HCT116 (cell line): ENCODE data around the gene C19orf44. TPM values are rescaled to one million over a fixed set of nuclear protein-coding genes. Genes with fewer than 3 reads are reported as not detected.
A peak's percentile ranks its signal among the peaks of the same experiment; 100 is the strongest.
"Not testable (repeated sequence)": the region's sequence is repeated elsewhere in the genome, so short reads cannot be mapped to it uniquely, and the experiment has no call there.

Experiments
- ATAC-seq: fragments of 200-7000 bp; cut with Tn5 transposase; 2 replicates; pipeline ENCODE4 v1.9.1; 2020; ENCODE audit warnings: mild to moderate bottlenecking, moderate library complexity
- BruUV-seq: library from RNA; stranded (reverse); fragments of 400-500 nt; replicated peaks from 2 replicates; lab custom pipeline; 2021; lab: Mats Ljungman, UMichigan
- CTCF ChIA-PET: fragments of 300-600 bp; sonication (Branson Sonifier 250); formaldehyde crosslinking; loops from one replicate; lab custom pipeline; 2021; ENCODE audit warnings: antibody characterized with exemption; lab: Charles Lee
- POLR2A ChIA-PET: fragments of 300-600, 350-600 bp; sonication (Branson Sonifier 250); formaldehyde crosslinking; loops from one replicate; lab custom pipeline; 2021; ENCODE audit warnings: antibody characterized with exemption; lab: Charles Lee
- RAD21 ChIA-PET, 2 experiments: fragments of 300-600 bp; sonication (Branson Sonifier 250); formaldehyde crosslinking; loops; one replicate each; lab custom pipeline; 2023; ENCODE audit warnings: low total read pairs in 2 of 2; ENCODE audit not compliant: uncharacterized antibody in 2 of 2, unreplicated experiment in 2 of 2, low non-redundant PET in 1 of 2; lab: Charles Lee
- DNase-seq: peaks from one replicate; pipeline ENCODE4 v3.0.0-alpha.2; 2010; ENCODE audit warnings: low read depth, low spot score
- H2AFZ ChIP-seq: fragments of 200-600 bp; shearing (Covaris generic), sonication (generic); 2 replicates; pipeline ENCODE4 v1.6.1; 2017; ENCODE audit warnings: low read depth, mixed run types, mixed read lengths, antibody characterized with exemption, low read length; ENCODE audit not compliant: poor library complexity, severe bottlenecking
- H3K27ac ChIP-seq: 2 replicates; pipeline ENCODE4 v1.5.1; 2012; ENCODE audit warnings: low read depth, low read length
- H3K27me3 ChIP-seq: fragments of 200-600 bp; sonication (generic); 2 replicates; pipeline ENCODE4 v1.6.1; 2016; ENCODE audit warnings: mixed run types, low read length, mixed read lengths; ENCODE audit not compliant: insufficient read depth
- H3K36me3 ChIP-seq, 2 experiments: fragments of 200-500 bp in 1 of 2; fragments of 200-600 bp in 1 of 2; sonication (Bioruptor generic) in 1 of 2; sonication (generic) in 1 of 2; 2 replicates each; pipeline versions ENCODE4 v1.5.1 to v1.6.1; 2014 to 2016; ENCODE audit warnings: low read length in 2 of 2, inconsistent platforms in 1 of 2, mixed read lengths in 1 of 2, mixed run types in 1 of 2; ENCODE audit not compliant: insufficient read depth in 2 of 2, control insufficient read depth in 1 of 2
- H3K4me1 ChIP-seq, 2 experiments: fragments of 200-600 bp in 1 of 2; sonication (generic) in 1 of 2; 2 replicates each; pipeline versions ENCODE4 v1.5.1 to v1.6.1; 2012 to 2017; ENCODE audit warnings: low read length in 2 of 2, inconsistent platforms in 1 of 2, mild to moderate bottlenecking in 1 of 2, mixed read lengths in 1 of 2, mixed run types in 1 of 2, moderate library complexity in 1 of 2; ENCODE audit not compliant: insufficient read depth in 2 of 2, control insufficient read depth in 1 of 2
- H3K4me2 ChIP-seq: fragments of 200-600 bp; sonication (generic); 2 replicates; pipeline ENCODE4 v1.6.1; 2017; ENCODE audit warnings: mixed run types, low read length, mixed read lengths
- H3K4me3 ChIP-seq, 2 experiments: fragments of 200-600 bp in 1 of 2; sonication (generic) in 1 of 2; replicated peaks in 1 of 2; 2 replicates each; pipeline ENCODE4 v1.5.1; 2011 to 2016; ENCODE audit warnings: low read length in 2 of 2, control low read depth in 1 of 2, low read depth in 1 of 2, mild to moderate bottlenecking in 1 of 2, mixed read lengths in 1 of 2, mixed run types in 1 of 2
- H3K79me2 ChIP-seq: fragments of 200-600 bp; sonication (generic); 2 replicates; pipeline ENCODE4 v1.6.1; 2017; ENCODE audit warnings: mild to moderate bottlenecking, mixed run types, low read length, moderate library complexity, mixed read lengths; ENCODE audit not compliant: insufficient read depth
- H3K9ac ChIP-seq: fragments of 200-600 bp; sonication (generic); 2 replicates; pipeline ENCODE4 v1.6.1; 2016; ENCODE audit warnings: low read length, mixed read lengths
- H3K9me2 ChIP-seq: fragments of 200-600 bp; sonication (generic), shearing (Covaris generic); 2 replicates; pipeline ENCODE4 v1.6.1; 2017; ENCODE audit warnings: mixed run types, mild to moderate bottlenecking, moderate library complexity; ENCODE audit not compliant: insufficient read depth
- H3K9me3 ChIP-seq, 2 experiments: fragments of 200-500 bp in 1 of 2; fragments of 200-600 bp in 1 of 2; sonication (Bioruptor generic) in 1 of 2; sonication (generic) in 1 of 2; 2 replicates each; pipeline ENCODE4 v1.6.1; 2014 to 2017; ENCODE audit warnings: low read length in 2 of 2, mixed read lengths in 2 of 2, inconsistent platforms in 1 of 2, low read depth in 1 of 2, mild to moderate bottlenecking in 1 of 2, mixed run types in 1 of 2, moderate library complexity in 1 of 2; ENCODE audit not compliant: control insufficient read depth in 1 of 2, insufficient read depth in 1 of 2
- H4K20me1 ChIP-seq: fragments of 200-600 bp; sonication (generic), shearing (Covaris generic); 2 replicates; pipeline ENCODE4 v1.6.1; 2017; ENCODE audit warnings: mixed run types, mild to moderate bottlenecking, moderate library complexity; ENCODE audit not compliant: insufficient read depth
- CEBPB ChIP-seq: IDR thresholded peaks from 2 replicates; pipeline ENCODE4 v1.6.1; 2012; ENCODE audit warnings: low read depth
- EGR1 ChIP-seq: IDR thresholded peaks from 2 replicates; pipeline ENCODE4 v1.6.1; 2012; ENCODE audit warnings: low read depth
- RAD21 ChIP-seq: IDR thresholded peaks from 2 replicates; pipeline ENCODE4 v1.6.1; 2012; ENCODE audit warnings: low read depth, mild to moderate bottlenecking
- SIN3A ChIP-seq: IDR thresholded peaks from 2 replicates; pipeline ENCODE4 v1.6.1; 2012; ENCODE audit warnings: low read depth
- intact Hi-C: fragments of 100-400 bp; cut with micrococcal nuclease; formaldehyde crosslinking; loops from 2 replicates; pipeline ENCODE4 v1.10.0; 2022
- total RNA-seq: library from RNA; stranded (reverse); gene quantifications from one replicate; pipeline ENCODE4 v1.2.1, GENCODE V29; 2021; ENCODE audit not compliant: unreplicated experiment

The C19orf44 gene
- total RNA-seq, 1 experiment from 2014 or later, result 6.8 TPM

DNA sequence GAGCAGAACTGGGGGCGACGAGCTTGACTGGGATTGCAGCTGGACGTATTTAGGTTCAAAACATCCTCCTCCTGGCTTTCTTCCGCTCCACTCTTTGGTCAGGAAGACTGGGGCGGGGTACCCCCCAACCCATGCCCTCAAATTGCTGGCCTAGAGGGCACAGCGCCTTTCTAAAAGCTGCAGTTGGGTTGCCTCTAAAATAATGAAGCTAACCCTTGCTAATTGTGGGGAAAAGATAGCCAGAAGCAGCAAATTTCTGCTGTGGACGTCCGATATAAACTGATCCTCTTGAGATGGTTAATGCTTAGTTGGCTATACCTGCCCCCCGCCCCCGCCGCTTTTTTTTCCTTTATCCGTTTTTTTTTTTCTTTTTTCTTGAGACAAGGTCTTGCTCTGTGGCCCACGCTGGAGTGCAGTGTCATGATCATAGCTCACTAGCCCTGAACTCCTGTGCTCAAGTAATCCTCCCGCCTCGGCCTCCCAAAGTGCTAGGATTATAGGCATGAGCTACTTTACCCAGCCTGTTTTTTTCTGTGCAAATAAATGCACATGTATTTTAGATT is 46.8 kb downstream of the C19orf44 start:
- ChIA-PET RAD21 (interaction anchor here in 1 of 2 experiments (0.6 kb wide), 1 partner anchor 69 kb away, joined by 3 read pairs; no protein-coding TSS in a partner anchor), POLR2A (interaction anchor here (0.7 to 0.8 kb wide), 2 partner anchors 9 to 10 kb away, joined by 6 to 7 read pairs; no protein-coding TSS in a partner anchor), CTCF (no interaction called here)
- Histone ChIP-seq H3K27me3 (no peaks in the 10 kb centered on the region), H3K9ac (peak overlapping the region; percentile 96), H3K9me2 (no peaks in the 10 kb centered on the region), H3K4me2 (peak overlapping the region; percentile 94), H3K4me3 (peak overlapping the region; percentile 97 to 100), H3K4me1 (peaks cover 9 to 17% of the 10 kb centered on the region in 2 experiments), H2AFZ (no peak overlapping the region), H3K27ac (peak overlapping the region; percentile 83), H3K79me2 (peaks cover 66% of the 10 kb centered on the region), H3K36me3 (peaks cover 8 to 25% of the 10 kb centered on the region in 2 experiments), H4K20me1 (peaks cover 11% of the 10 kb centered on the region; the same call in 1 of the 2 replicates), H3K9me3 (no peaks in the 10 kb centered on the region)
- TF ChIP-seq RAD21 (no peak), CEBPB (no peak), EGR1 (peak; percentile 35; the same call in 1 of the 2 replicates), SIN3A (no peak)
- DNase-seq (no peak), ATAC-seq (no peak)
- intact Hi-C loops, result no loop called here
- TSS peak; percentile 86 for BruUV-seq

GRCh38 chr19:16543734-16544133 is 47.5 kb downstream of the C19orf44 start:
- H3K9me2 ChIP-seq, H3K9me3 ChIP-seq, H2AFZ ChIP-seq, H3K27ac ChIP-seq, intact Hi-C loops, H3K27me3 ChIP-seq, DNase-seq, BruUV-seq, CTCF ChIA-PET, ATAC-seq: not testable (repeated sequence)
- peak overlapping the region; percentile 97 to 100 for H3K4me3 ChIP-seq
- H3K4me1 ChIP-seq, result peaks cover 9 to 17% of the 10 kb centered on the region in 2 experiments
- peaks cover 58% of the 10 kb centered on the region for H3K79me2 ChIP-seq
- peaks cover 11% of the 10 kb centered on the region; the same call in 1 of the 2 replicates for H4K20me1 ChIP-seq
- H3K4me2 ChIP-seq, result peak overlapping the region; percentile 94
- peaks cover 5 to 22% of the 10 kb centered on the region in 2 experiments for H3K36me3 ChIP-seq
- peak overlapping the region; percentile 96 for H3K9ac ChIP-seq
- POLR2A ChIA-PET, result interaction anchor here (0.7 to 0.8 kb wide), 2 partner anchors 8 to 11 kb away, joined by 6 to 7 read pairs; no protein-coding TSS in a partner anchor
- RAD21 ChIA-PET, result interaction anchor here in 1 of 2 experiments (0.6 kb wide), 1 partner anchor 69 kb away, joined by 3 read pairs; no protein-coding TSS in a partner anchor
